Retinal pigment epithelial cell (primary cell): Measurements from ENCODE around the gene EML4.

Source experiments
- DNase-seq: peaks from one replicate; pipeline ENCODE4 v3.0.0-alpha.2; 2010; ENCODE audit warnings: low read depth
- H3K4me3 ChIP-seq: 2 replicates; pipeline ENCODE4 v1.5.1; 2011; ENCODE audit warnings: mild to moderate bottlenecking, low read length, control low read depth, moderate library complexity
- TF ChIP-seq, protein P1 (sequence below): conservative IDR thresholded peaks from 2 replicates; pipeline ENCODE4 v1.5.1; 2011; ENCODE audit warnings: low read depth, low read length, control low read depth, inconsistent platforms

EML4 gene

DNA sequence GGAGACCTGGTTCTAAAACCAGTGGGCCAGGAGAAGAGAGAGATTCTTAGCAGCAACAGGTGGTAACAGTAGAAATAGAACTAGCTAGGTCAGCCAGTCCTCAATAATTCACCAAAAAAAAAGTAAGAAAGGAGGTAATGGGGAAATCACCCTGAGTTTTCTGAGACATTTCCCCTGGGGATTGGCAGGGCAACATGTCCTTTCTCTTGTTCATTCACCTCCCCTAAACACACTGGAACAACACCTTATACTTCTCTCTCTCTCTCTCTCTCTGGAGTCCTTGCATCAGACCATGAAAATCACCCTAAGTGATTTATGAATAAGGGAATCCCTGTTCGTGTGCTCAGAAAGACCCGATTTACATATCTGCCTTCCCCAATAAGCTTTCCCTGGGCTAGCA, 127.1 kb downstream of the EML4 start:
- TF ChIP-seq, protein P1, sequence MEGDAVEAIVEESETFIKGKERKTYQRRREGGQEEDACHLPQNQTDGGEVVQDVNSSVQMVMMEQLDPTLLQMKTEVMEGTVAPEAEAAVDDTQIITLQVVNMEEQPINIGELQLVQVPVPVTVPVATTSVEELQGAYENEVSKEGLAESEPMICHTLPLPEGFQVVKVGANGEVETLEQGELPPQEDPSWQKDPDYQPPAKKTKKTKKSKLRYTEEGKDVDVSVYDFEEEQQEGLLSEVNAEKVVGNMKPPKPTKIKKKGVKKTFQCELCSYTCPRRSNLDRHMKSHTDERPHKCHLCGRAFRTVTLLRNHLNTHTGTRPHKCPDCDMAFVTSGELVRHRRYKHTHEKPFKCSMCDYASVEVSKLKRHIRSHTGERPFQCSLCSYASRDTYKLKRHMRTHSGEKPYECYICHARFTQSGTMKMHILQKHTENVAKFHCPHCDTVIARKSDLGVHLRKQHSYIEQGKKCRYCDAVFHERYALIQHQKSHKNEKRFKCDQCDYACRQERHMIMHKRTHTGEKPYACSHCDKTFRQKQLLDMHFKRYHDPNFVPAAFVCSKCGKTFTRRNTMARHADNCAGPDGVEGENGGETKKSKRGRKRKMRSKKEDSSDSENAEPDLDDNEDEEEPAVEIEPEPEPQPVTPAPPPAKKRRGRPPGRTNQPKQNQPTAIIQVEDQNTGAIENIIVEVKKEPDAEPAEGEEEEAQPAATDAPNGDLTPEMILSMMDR: no peak
- DNase-seq: no peak
- no peak overlapping the region for H3K4me3 ChIP-seq

GRCh38 chr2:42297322-42297936, 128.3 kb downstream of the EML4 start:
- H3K4me3 ChIP-seq: no peak overlapping the region
- TF ChIP-seq, protein P1: no peak
- DNase-seq: no peak

GRCh38 chr2:42298132-42298531, 129.0 kb downstream of the EML4 start:
- no peak overlapping the region for H3K4me3 ChIP-seq
- DNase-seq: no peak
- TF ChIP-seq, protein P1: no peak

DNA sequence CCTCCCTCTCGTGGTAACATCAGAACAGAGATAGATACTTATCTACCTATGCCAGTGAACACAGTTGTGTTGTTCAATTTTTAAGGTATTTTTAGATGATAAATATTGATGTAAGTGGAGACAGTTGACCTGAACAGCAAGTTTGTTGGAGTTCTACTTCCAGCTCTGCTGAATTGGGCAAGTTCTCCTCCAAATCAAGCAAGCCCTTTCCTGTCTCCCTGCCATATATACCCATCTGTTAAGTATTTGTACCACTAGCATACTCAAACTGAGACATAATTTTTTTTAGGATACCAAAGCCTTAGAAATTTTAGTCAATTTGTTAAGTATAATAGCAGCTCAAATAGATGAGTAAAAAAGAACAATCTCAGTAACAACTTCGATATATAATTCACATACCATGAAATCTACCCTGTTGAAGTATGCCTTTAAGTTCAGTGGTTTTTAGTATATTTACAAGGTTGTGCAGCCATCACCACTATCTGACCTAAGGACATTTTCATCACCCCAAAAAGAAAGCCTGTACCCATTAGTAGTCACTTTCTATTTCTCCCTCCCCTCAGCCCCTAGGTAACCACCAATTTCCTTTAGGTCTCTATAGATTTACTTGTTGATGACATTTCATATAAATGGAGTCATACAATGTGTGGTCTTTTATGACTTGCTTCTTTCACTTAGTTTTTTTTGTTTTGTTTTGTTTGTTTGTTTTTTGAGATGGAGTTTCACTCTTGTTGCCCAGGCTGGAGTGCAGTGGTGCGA, 130.0 kb downstream of the EML4 start:
- DNase-seq: no peak
- no peak overlapping the region for H3K4me3 ChIP-seq

DNA sequence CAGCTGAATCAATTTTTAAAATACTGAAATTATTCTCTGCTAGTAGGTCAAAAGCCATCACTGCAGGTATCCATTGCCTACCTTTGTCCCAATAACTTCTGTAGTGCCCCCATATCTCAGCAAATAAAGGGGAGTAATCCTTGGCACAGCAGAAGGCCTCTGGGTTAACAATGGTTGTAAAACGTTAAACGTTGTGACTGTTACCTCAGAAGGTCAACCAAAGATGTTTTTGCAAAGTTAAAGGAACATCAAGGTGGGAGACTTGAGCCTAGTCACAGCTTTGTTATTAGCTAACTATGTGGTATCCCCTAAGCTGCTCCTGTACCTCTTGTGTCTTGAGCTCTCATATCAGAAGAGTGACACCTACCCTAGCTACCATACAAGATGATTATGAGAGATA, 131.4 kb downstream of the EML4 start:
- DNase-seq: no peak
- TF ChIP-seq, protein P1: no peak
- H3K4me3 ChIP-seq: no peak overlapping the region

More for the DNA sequence above, 130.0 kb downstream of the EML4 start:
- TF ChIP-seq, protein P1: no peak

DNA sequence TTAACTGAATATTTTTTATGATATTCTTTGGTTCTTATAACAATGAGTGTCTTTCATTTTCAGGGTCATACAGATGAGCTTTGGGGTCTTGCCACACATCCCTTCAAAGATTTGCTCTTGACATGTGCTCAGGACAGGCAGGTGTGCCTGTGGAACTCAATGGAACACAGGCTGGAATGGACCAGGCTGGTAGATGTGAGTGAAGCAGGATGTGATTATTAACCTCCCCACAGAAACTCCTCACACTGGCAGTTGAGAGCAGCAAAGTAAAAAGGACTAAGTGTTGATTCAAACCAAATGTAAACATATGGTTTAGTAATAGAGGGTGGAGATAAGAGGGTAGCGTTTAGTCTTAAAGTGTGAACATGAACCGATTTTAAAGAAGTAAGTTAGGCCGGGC, 134.1 kb downstream of the EML4 start:
- DNase-seq: no peak
- no peak overlapping the region for H3K4me3 ChIP-seq
- TF ChIP-seq, protein P1: no peak
